Glutamatergic neuron (in vitro differentiated cells): ENCODE data around the gene USP47. TPM values are rescaled to one million over a fixed set of nuclear protein-coding genes. Genes with fewer than 3 reads are reported as not detected.

Source experiments
- DNase-seq: peaks from one replicate; pipeline ENCODE4 v3.0.0; 2022
- H3K27ac Mint-ChIP-seq: one replicate; pipeline ENCODE4 v1.8.0; 2020; ENCODE audit warnings: mild to moderate bottlenecking, mixed read lengths, inconsistent platforms; ENCODE audit not compliant: unreplicated experiment
- H3K27me3 Mint-ChIP-seq: one replicate; pipeline ENCODE4 v1.8.0; 2020; ENCODE audit warnings: mild to moderate bottlenecking, moderate library complexity, mixed read lengths, inconsistent platforms; ENCODE audit not compliant: unreplicated experiment
- H3K36me3 Mint-ChIP-seq: one replicate; pipeline ENCODE4 v1.8.0; 2020; ENCODE audit warnings: mild to moderate bottlenecking, mixed read lengths, inconsistent platforms; ENCODE audit not compliant: unreplicated experiment
- H3K4me1 Mint-ChIP-seq: one replicate; pipeline ENCODE4 v1.8.0; 2020; ENCODE audit warnings: mild to moderate bottlenecking, low read depth, mixed read lengths, inconsistent platforms; ENCODE audit not compliant: unreplicated experiment
- H3K4me3 Mint-ChIP-seq: one replicate; pipeline ENCODE4 v1.8.0; 2020; ENCODE audit warnings: mild to moderate bottlenecking, mixed read lengths, inconsistent platforms; ENCODE audit not compliant: unreplicated experiment
- H3K9me3 Mint-ChIP-seq: one replicate; pipeline ENCODE4 v1.8.0; 2020; ENCODE audit warnings: mild to moderate bottlenecking, moderate library complexity, mixed read lengths, inconsistent platforms; ENCODE audit not compliant: unreplicated experiment
- total RNA-seq: library from RNA; stranded (reverse); fragmentation: NEBNext Ultra II Directional; extraction: Animal tissue kit (Norgen Biotek cat#: 25700); gene quantifications from one replicate; pipeline ENCODE4 v1.2.1, GENCODE V29; 2021; ENCODE audit not compliant: unreplicated experiment
- TF ChIP-seq, protein P1 (sequence below): fragments of 200-600 bp; sonication (generic); IDR thresholded peaks from one replicate; pipeline ENCODE4 v1.5.0; 2021; ENCODE audit not compliant: partially characterized antibody, unreplicated experiment

The USP47 gene
- total RNA-seq, 1 donor from 2014 or later: 63.4 TPM

- Mint-ChIP-seq H3K27me3 (no peaks in the 10 kb centered on the region), H3K4me3 (no peak overlapping the region)
- TF ChIP-seq, protein P1, sequence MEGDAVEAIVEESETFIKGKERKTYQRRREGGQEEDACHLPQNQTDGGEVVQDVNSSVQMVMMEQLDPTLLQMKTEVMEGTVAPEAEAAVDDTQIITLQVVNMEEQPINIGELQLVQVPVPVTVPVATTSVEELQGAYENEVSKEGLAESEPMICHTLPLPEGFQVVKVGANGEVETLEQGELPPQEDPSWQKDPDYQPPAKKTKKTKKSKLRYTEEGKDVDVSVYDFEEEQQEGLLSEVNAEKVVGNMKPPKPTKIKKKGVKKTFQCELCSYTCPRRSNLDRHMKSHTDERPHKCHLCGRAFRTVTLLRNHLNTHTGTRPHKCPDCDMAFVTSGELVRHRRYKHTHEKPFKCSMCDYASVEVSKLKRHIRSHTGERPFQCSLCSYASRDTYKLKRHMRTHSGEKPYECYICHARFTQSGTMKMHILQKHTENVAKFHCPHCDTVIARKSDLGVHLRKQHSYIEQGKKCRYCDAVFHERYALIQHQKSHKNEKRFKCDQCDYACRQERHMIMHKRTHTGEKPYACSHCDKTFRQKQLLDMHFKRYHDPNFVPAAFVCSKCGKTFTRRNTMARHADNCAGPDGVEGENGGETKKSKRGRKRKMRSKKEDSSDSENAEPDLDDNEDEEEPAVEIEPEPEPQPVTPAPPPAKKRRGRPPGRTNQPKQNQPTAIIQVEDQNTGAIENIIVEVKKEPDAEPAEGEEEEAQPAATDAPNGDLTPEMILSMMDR: no peak
Measured at GRCh38 chr11:11894486-11894885, 52.7 kb downstream of the USP47 start.

GRCh38 chr11:11895672-11896071, 53.9 kb downstream of the USP47 start:
- TF ChIP-seq, protein P1: no peak
- no peak overlapping the region for H3K4me3 Mint-ChIP-seq
- no peaks in the 10 kb centered on the region for H3K9me3 Mint-ChIP-seq
- no peak for DNase-seq
- no peaks in the 10 kb centered on the region for H3K27me3 Mint-ChIP-seq
- H3K27ac Mint-ChIP-seq: no peak overlapping the region
- H3K4me1 Mint-ChIP-seq: peaks cover 8% of the 10 kb centered on the region
- peaks cover 6% of the 10 kb centered on the region for H3K36me3 Mint-ChIP-seq

More at GRCh38 chr11:11894486-11894885, 52.7 kb downstream of the USP47 start:
- Mint-ChIP-seq H3K27ac (no peak overlapping the region), H3K9me3 (no peaks in the 10 kb centered on the region), H3K4me1 (peaks cover 8% of the 10 kb centered on the region), H3K36me3 (peaks cover 2% of the 10 kb centered on the region)
- no peak for DNase-seq

GRCh38 chr11:11898648-11899047, 56.9 kb downstream of the USP47 start:
- H3K27me3 Mint-ChIP-seq: no peaks in the 10 kb centered on the region
- H3K4me3 Mint-ChIP-seq: no peak overlapping the region
- no peaks in the 10 kb centered on the region for H3K9me3 Mint-ChIP-seq
- H3K27ac Mint-ChIP-seq: no peak overlapping the region
- TF ChIP-seq, protein P1: no peak
- DNase-seq: no peak
- peaks cover 6% of the 10 kb centered on the region for H3K36me3 Mint-ChIP-seq
- peaks cover 8% of the 10 kb centered on the region for H3K4me1 Mint-ChIP-seq

DNA sequence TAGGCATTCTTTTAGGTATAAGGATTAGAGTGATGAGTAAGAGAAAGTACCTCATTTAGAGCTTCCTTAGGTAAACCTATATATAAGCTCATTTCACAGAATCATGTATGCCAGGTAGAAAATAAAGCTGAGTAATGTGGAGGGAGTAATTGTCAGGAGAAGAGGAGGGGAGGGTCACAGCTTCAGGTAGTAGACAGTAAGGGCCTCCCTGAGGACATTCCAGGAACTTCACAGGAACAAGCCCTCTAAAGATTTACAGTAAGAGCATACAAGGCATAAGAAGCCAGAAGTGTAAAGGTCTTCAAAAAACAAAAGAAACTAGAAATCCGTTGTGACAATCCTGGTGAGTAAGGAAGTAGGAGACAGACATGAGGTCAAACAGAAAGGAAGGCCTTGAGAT, 57.6 kb downstream of the USP47 start:
- Mint-ChIP-seq H3K36me3 (peaks cover 6% of the 10 kb centered on the region), H3K4me3 (no peak overlapping the region), H3K27ac (no peak overlapping the region), H3K9me3 (no peaks in the 10 kb centered on the region), H3K27me3 (no peaks in the 10 kb centered on the region), H3K4me1 (peaks cover 8% of the 10 kb centered on the region)
- TF ChIP-seq, protein P1: no peak
- no peak for DNase-seq

GRCh38 chr11:11901929-11902328, 60.2 kb downstream of the USP47 start:
- Mint-ChIP-seq H3K27ac (no peak overlapping the region), H3K27me3 (no peaks in the 10 kb centered on the region), H3K9me3 (no peaks in the 10 kb centered on the region), H3K36me3 (peaks cover 6% of the 10 kb centered on the region), H3K4me1 (peaks cover under 1% of the 10 kb centered on the region), H3K4me3 (no peak overlapping the region)
- TF ChIP-seq, protein P1: no peak
- no peak for DNase-seq
